NCI-H2196 treated with DMSO at 0.1 percent for 48 hours (cell line): Measurements from ENCODE around the gene ENPP7.

Experiments used
- DNase-seq: peaks from one replicate; lab custom pipeline; 2025; ENCODE audit not compliant: unreplicated experiment; lab: John Stamatoyannopoulos, UW

Gene ENPP7, protein sequence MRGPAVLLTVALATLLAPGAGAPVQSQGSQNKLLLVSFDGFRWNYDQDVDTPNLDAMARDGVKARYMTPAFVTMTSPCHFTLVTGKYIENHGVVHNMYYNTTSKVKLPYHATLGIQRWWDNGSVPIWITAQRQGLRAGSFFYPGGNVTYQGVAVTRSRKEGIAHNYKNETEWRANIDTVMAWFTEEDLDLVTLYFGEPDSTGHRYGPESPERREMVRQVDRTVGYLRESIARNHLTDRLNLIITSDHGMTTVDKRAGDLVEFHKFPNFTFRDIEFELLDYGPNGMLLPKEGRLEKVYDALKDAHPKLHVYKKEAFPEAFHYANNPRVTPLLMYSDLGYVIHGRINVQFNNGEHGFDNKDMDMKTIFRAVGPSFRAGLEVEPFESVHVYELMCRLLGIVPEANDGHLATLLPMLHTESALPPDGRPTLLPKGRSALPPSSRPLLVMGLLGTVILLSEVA

DNA sequence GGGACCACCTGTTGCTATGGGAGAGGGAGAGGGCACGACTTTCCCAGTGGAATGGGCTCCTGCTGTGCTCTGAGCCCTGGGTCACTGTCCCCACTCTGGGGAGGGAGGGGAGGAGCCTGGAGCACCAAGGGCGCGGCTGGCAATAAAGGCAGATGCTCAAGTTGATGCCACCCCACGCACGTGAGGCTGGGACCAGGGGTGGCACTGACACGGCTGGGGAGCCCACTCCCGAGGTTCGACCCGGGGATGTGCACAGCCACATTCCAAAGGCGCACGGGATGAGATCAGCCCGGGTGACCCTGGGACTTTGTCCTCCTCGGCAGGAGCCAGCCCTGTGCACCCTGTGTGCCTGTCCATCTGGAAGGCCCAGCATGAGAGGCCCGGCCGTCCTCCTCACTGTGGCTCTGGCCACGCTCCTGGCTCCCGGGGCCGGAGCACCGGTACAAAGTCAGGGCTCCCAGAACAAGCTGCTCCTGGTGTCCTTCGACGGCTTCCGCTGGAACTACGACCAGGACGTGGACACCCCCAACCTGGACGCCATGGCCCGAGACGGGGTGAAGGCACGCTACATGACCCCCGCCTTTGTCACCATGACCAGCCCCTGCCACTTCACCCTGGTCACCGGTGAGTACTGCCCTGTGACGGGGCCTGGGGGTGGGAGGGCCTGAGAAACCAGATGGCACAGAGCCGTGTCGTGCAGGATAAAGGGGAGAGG, at the start of gene ENPP7:
ENPP7 (plus strand) TSS at position 175 of the 715 bp plus-strand sequence; CDS start at position 372, 197 bp downstream.
- DNase-seq: no peak

DNA sequence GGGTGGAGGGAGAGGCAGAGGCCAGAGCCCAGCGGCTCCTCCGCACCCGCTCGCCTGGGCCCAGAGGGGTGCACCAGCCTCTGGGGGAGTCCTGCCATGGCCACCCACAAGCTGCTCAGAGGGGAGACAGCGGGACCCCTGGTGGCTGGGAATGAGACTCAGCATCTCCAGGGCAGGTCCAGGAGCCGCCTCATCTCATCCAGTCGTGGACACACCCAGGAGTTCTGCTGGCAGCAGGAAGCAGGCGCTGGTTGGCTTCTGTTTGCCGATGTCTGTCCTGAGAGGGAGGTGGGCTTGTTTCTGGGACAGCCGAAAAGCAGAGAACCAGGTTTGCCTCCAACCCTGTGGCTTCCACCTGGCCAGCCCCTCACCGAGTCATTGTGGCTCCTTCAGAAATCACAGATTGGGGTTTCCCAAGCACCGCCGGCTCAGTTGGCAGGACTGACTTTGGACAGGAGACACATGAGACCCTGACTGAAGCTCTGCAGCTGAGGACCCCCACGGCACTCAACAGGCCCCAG, 49.6 kb upstream of the ENPP7 start:
- DNase-seq: no peak

DNA sequence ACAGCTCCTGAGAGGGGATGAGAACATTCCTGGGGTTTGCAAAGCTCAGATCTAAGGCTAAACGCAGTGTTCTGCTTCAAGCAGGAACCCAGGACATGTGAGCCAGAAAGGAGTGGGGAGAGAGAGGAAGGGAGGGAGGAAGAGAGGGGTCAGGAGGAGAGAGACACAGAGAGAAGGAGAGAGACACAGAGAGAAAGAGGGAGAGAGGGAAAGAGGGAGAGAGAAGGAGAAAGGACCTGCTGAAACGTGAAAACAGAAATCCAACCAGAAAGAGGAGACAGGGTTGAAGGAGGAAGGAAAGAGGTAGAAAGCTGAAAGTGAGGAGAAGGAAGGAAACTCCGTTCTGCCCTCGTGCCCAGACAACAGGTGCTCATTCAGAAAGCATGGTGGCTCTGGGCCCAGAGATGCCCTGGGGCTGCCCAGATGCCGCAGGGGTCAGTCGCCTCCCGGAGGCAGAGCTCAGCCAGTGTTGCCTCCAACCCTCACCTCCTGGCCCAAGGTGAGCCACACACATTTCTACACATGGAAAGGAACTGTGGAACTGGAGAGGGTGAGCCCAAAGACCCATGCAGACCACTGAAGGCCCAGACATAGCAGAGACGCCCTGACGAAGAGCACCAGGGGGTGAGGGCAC, 49.0 kb upstream of the ENPP7 start:
- DNase-seq: no peak

DNA sequence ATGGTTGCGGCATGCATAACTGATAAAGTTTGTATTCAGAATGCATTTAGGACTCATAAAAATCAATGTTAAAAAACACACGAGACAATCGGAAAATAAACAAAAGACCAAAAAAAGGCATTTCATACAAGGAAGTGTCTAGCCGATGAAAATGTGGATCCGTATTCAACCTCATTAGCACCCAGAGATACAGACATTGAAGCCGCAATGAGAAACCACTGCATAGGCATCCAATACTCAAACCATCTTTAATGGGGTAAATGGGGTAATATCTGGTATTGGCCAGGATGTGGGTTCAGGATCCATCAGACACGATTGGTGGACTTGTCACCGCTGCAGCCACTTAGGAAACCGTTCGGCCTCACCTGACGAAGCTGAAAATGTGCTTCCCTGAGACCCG, 47.4 kb upstream of the ENPP7 start:
- DNase-seq: no peak

DNA sequence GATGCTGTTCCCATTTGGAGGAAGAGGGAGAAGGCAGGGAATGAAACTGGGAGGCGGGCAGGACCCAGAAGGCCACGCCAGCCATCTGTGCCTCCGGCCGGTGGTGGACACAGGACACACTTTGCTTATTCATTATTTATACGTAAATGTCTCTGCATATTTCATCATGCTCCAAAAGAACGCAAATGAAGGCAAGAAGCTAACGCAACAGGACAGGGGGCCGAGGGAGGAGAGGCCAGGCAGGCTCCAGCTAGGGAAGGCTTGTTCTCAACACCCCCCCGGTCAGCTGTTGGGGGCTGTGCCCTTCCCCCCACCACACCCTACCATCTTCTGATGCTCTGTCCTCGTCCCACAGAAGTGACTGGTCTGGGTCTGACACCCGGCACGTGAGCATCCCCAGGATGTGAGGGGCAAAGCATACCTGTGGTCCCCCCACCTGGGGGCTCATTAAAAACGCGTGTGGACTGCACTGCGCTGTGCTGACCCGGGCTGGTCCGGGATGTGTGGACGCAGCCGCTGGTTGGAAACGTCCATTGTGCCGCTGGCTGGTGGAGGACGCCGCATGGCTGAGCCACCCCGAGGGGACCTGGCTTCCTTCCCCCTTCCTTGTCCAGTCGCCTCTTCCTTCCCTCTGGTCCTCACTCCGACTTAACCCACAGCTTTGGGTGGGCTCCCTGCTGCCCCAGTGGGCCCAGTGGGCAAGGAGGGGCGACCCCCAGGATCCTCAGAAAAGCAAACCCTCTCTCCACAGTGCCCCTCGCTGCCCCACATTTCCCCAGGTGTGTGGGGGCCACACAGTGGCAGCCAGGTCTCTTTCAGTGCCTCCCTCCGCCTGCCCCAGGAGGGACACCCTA, 46.4 kb upstream of the ENPP7 start:
- DNase-seq: no peak

DNA sequence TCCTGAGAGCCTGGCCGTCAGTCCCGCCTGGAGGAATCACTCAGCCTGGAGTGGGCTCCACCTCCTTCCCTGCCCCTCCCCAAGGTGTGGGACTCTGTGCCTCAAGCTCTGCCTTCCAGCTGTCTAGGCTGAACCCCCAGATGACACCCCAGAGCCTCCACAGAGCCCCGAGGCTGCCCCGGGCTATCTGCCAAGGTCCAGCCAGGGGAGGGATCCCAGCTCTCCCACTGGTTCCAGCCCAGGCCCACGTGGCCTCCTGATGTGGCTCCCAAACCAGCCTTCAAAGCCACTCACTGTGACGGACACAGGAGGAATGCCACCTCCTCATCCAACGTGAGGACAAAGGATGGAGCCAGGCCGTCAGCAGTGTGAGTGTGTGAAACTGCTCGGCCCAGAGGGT, 45.6 kb upstream of the ENPP7 start:
- no peak for DNase-seq

DNA sequence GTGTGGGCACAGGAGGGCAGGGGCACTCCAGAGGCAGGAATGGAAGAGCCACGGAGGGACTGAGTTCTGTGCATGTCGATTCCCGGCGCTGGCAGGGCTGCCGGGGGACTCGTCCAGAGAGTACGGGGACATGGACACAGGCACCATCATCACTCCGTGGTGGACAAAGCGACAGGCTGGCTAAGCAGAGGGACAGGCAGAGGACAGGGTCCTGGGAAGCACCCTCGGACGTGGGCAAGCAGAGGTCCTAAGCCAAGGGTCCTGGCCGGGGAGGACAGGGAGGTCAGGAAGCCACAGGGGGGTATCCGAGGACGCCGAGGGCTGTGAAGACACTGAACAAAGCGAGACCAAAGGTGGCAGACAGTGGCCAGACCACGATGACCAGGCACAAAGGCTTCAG, 44.3 kb upstream of the ENPP7 start:
- no peak for DNase-seq

DNA sequence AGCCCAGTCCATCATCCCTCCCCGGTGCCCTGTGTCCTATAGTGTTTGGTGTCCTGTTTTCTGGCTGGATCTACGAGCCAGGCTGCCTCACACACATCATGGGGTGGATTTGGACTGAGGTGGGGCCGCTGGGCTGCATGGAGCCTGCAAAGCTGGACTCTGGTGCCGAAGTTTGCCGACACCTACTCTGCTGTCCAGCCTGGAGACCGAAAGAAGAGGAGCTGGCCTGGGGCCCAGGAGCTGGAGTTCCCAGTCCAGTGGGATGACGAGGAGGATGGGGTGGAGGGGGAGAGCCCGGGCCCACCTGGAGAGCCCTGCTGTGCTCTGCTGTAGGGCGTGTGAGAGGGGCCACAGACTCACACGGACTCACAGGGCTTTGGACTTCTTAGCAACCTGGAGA, 40.3 kb upstream of the ENPP7 start:
- no peak for DNase-seq

DNA sequence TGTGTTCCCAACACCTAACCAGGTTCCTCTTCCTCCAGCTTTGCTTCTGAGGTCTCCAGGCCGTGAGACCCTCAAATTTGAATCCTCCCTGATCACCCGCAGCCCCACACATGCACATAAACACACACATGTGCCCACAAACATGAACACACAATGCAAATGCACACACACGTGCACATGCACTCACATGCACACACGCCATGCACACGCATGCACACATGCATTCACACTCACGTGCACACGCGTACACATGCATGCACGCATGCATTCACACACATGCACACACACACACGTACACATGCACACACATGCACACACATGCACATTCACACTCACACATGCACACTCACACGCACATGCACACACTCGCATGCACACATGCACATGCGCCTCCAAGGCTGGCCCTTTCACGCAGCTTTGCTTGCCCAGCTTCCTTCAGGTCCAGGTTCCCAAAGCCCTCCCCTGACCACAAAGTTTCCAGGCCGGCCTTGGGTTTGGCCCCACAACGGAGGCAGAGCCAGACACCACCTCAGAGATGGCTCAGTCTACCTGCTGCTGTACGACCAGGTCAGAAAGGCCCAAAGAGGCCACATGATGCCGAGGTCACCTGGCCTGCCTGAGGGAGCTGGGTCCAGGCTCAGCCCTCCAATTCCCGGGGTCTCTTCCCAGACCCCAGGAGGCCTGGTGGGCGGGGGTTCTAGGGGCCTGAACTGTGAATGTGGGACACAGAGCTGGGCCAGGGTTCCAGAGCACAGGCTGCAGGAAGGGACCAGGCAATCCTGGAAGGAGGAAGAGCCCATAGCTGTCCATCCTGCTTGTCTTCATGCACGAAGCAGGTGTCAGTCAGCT, 39.5 kb upstream of the ENPP7 start:
- DNase-seq: no peak

DNA sequence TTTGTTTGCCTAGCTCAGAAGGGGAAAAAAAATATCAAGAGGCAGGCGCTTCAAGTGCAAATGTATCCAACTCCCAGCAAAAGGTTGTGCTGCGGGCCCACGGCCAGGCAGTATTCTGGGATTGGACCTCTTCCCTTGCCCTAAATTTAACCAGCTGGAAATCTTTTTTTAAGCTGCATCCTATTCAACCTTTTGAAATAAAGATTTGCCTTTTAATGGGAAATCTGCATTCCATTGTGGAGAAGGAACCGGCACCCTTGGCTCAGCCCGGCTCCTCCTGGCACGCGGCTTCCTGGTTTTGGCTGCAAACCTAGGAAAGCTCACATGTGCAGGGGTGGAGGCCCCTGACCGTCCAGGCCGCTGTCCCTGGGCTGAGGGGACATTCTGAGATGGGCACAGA, 38.8 kb upstream of the ENPP7 start:
- no peak for DNase-seq

DNA sequence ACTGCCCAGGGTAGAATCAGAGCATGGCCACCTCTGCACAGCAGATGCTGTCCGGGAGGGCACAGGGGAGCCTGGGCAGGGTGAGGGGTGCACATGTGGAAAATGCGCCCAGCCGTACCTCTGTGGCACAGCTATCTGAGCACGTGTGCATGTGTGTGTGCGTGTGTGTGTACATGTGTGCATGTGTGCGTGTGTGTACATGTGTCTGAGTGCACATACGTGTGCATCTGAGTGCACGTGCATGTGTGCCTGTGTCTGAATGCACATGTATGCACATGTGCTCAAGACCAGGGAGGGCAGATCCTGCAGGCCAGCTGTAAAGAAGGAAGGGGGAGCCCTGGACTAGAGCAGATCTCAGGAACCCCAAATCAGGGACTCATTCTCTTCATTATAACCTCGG, 37.3 kb upstream of the ENPP7 start:
- no peak for DNase-seq

DNA sequence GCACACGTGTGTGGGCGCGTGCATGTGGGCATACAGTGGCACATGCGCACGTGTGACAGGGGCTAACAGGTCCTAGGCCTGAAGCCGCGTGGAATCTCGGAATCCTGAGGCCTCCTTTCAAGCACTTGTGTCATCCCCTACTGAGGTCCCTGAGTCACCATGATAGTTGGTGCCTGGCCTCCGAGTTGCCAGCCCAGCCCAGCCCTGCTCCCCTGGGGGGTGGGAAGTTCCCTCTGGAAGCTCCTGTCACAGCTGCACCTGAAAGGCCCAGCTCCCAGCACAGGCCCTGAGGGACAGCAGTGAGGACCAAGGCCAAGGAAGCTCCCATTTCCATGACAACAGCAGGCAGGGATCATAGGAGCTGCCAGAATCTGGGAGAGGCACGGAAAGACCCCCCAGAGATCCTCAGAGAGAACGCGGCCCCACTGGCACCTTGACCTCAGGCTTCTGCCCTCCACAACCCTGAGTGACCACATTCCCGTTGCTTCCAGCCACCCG, 35.4 kb upstream of the ENPP7 start:
- no peak for DNase-seq

DNA sequence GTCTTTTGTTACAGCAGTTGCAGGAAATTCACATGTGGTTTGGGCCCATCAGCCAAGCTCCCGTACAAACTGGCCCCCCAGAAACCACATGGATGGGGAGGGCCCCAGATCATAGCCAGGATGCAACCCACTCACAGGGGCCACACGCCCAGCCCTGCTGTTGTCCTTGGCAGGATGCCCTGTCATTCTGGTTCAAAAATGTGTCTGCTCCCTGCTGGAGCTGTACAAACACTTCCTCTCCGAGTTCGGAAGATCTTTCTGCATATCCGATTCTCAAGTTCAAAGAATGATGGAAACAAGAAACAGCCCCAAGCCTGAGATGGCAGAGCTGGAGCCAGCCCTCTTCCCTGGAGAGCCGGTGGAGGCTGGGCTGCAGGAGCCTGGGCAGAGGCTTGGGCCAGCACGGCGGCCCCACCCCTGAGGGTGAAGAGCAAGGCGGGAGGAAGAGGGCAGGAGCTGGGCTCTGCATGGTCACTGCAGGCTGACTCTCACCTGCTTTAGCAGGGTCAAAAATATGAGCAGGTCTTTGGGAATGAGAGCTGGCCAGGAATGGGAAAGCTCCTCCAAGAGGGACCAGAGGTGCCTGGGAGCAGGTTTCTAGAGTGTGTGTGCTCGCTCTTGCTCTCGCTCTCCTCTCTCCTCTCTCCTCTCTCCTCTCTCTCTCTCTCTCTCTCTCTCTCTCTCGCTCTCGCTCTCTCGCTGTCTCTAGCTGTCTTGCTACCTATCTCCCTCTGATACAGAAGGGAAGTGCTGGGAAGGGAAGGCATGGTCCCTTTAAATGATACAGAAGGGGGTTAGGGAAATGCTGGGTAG, 34.7 kb upstream of the ENPP7 start:
- DNase-seq: no peak

DNA sequence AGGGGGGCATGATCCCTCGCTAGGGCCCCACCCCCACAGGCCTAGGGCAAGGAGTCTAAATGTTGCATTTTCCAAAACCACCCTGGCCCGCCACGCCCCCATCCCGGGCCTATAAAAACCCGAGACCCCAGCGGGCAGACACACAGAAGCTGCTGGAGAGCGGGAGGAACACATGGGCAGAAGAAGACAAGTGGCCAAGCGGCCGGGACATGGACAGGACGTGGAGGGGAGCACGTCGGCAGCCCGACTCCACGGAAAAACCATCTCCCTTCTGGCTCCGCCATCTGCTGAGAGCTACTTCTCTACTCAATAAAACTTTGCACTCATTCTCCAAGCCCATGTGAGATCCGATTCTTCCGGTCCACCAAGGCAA, 34.1 kb upstream of the ENPP7 start:
- no peak for DNase-seq

DNA sequence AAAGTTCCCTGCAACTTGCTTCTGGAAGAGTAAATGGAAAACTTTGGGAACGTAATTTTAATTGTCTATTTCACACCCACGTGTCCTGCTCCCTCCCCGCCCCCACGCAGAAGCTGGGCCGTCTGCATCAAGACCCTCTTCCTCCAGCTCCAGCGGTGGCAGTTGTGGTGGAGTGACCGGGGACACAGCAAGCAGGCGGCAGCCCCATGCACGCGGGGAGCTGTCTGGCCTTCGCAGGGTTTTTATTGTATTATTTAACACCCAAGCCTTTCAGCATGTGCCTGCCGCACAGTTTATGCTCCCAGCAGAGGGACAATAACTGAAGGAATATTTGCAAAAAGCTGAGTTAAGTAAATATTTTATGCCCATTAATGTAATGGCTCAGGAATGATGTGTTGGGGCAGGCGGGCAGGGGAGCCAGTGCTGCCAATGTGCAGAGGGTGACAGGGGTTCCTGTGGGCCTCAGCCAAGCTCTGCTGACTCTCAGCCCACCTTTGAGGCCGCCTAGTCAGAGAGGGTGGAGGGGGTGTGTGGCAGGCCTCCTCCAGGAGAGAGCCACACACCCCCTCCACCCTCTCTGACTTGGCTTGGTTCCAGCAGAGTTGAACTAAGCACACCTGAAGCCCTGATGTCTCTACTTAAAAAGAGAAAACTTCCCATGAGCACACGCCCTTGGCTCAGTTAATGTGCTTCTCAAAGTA, 32.4 kb upstream of the ENPP7 start:
- no peak for DNase-seq

DNA sequence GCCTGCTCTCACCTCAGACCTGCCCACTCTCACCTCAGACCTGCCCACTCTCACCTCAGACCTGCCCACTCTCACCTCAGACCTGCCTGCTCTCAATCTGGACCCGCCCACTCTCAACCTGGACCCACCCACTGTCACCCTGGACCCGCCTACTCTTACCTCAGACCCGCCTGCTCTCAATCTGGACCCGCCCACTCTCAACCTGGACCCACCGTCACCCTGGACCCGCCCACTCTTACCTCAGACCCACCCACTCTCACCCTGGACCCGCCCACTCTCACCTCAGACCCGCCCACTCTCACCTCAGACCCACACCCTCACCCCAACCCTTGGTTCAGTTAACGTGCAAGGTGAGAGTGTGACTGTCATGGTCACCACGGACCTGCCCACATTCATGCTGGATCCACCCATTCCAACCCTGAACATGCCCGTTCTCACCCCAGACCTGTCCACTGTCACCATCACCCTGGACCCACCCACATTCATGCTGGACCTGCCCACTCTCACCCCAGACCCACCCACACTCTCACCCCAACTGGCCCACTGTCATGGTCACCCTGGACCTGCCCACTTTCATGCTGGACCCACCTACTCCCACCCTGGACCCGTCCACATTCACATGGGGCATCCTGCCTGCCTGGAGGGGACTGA, 31.2 kb upstream of the ENPP7 start:
- no peak for DNase-seq

DNA sequence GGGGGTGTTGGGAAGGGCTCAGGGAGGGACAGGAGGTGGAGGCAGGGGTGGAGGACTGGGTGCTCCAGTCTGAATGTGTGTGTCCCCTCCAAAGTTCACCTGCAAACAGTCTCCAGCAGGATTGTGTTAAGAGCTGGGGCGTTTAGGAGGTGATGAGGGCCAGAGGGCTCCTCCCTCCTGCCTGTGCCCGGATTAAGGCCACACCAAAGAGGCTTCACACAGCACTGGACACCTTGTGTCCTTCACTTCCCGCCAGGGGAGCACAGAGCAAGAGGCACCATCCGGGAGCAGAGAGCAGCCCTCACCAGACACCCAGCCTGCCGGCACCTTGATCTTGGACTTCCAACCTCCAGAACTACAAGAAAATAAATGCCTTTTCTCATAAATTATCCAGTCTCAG, 30.2 kb upstream of the ENPP7 start:
- DNase-seq: no peak

DNA sequence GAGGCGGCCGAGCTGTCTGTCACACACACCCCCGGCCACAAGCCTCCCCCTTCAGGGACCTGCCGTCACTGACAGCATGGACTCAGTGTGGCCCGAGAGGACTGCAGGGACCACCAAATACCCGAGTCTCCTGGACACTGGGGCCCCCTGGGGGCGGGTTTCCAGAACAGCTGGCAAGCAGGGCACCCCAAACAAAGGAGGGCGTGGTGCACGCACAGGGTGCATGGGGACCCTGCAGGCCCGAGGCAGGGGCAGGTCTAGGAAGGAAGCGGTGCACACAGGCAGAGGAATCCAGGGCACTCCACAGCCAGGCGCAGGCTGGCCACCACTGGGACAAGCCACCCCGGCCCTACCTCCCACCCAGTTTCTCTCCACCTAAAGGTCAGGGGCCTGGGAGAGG, 28.7 kb upstream of the ENPP7 start:
- DNase-seq: no peak
